CD1c-positive myeloid dendritic cell (primary cell): Measurements from ENCODE around the gene PKP2.
A peak's percentile ranks its signal among the peaks of the same experiment; 100 is the strongest.

Source experiments
- DNase-seq: peaks from one replicate; pipeline ENCODE4 v3.0.0-alpha.2; 2016; ENCODE audit errors: extremely low spot score

Gene PKP2

GRCh38 chr12:32809846-32810245 is 86.7 kb downstream of the PKP2 start:
- DNase-seq = no peak

- DNase-seq = no peak
Measured at GRCh38 chr12:32809196-32809595, 87.4 kb downstream of the PKP2 start.

GRCh38 chr12:32804301-32804700 is 92.3 kb downstream of the PKP2 start:
- DNase-seq = no peak

- DNase-seq = no peak
Measured at GRCh38 chr12:32801269-32801980, 95.2 kb downstream of the PKP2 start.

- no peak for DNase-seq
Measured at GRCh38 chr12:32794281-32794680, 102.3 kb downstream of the PKP2 start.

GRCh38 chr12:32789916-32790315 is 106.7 kb downstream of the PKP2 start:
- DNase-seq = no peak

- no peak for DNase-seq
Measured at GRCh38 chr12:32789446-32789845, 107.1 kb downstream of the PKP2 start.

GRCh38 chr12:32788405-32788804 is 108.2 kb downstream of the PKP2 start:
- DNase-seq = no peak

GRCh38 chr12:32785557-32785956 is 111.0 kb downstream of the PKP2 start:
- DNase-seq = no peak

GRCh38 chr12:32783029-32783428 is 113.5 kb downstream of the PKP2 start:
- DNase-seq = no peak

GRCh38 chr12:32780071-32780470 is 116.5 kb downstream of the PKP2 start:
- no peak for DNase-seq

GRCh38 chr12:32777691-32778175 is 118.8 kb downstream of the PKP2 start:
- no peak for DNase-seq

- no peak for DNase-seq
Measured at GRCh38 chr12:32777159-32777558, 119.4 kb downstream of the PKP2 start.

GRCh38 chr12:32776258-32776657 is 120.3 kb downstream of the PKP2 start:
- no peak for DNase-seq

GRCh38 chr12:32773691-32774090 is 122.9 kb downstream of the PKP2 start:
- no peak for DNase-seq

GRCh38 chr12:32770141-32770540 is 126.4 kb downstream of the PKP2 start:
- DNase-seq = no peak

- DNase-seq = no peak
Measured at GRCh38 chr12:32768518-32768917, 128.1 kb downstream of the PKP2 start.

- DNase-seq = no peak
Measured at GRCh38 chr12:32765906-32766305, 130.7 kb downstream of the PKP2 start.

GRCh38 chr12:32761716-32762115 is 134.9 kb downstream of the PKP2 start:
- peak; percentile 63 for DNase-seq

GRCh38 chr12:32757157-32757556 is 139.4 kb downstream of the PKP2 start:
- no peak for DNase-seq

GRCh38 chr12:32756476-32757066 is 140.0 kb downstream of the PKP2 start:
- DNase-seq = no peak

- peak; percentile 98 for DNase-seq
Measured at GRCh38 chr12:32755654-32756475, 140.7 kb downstream of the PKP2 start, which contains the start of gene YARS2. TSS of gene YARS2 (minus strand) at chr12:32755897. CDS start at chr12:32755874, 23 bp downstream.
